COR-L47 (cell line): Measurements from ENCODE around the gene KIF1C.
"Not testable (repeated sequence)": the region's sequence is repeated elsewhere in the genome, so short reads cannot be mapped to it uniquely, and the experiment has no call there.

Experiments used
- DNase-seq: peaks from one replicate; lab custom pipeline; 2025; lab: John Stamatoyannopoulos, UW

The KIF1C gene

GRCh38 chr17:5045496-5045895 lies 47.7 kb downstream of the KIF1C start:
- DNase-seq, result no peak

- no peak for DNase-seq
These were observed 49.7 kb downstream of the KIF1C start for GRCh38 chr17:5047446-5047845.

GRCh38 chr17:5049314-5049841 lies 51.6 kb downstream of the KIF1C start:
- no peak for DNase-seq

GRCh38 chr17:5050278-5050677 lies 52.5 kb downstream of the KIF1C start:
- DNase-seq, result no peak

- no peak for DNase-seq
These were observed 57.8 kb downstream of the KIF1C start for GRCh38 chr17:5055543-5055942.

- DNase-seq, result no peak
These were observed 67.5 kb downstream of the KIF1C start for GRCh38 chr17:5065227-5065744.

- DNase-seq, result no peak
These were observed 70.5 kb downstream of the KIF1C start for GRCh38 chr17:5068236-5068635.

GRCh38 chr17:5069724-5070123 lies 72.0 kb downstream of the KIF1C start:
- DNase-seq, result no peak

GRCh38 chr17:5075472-5075871 lies 77.7 kb downstream of the KIF1C start:
- not testable (repeated sequence) for DNase-seq

GRCh38 chr17:5077275-5077674 lies 79.5 kb downstream of the KIF1C start:
- not testable (repeated sequence) for DNase-seq

GRCh38 chr17:5077781-5078105 lies 80.0 kb downstream of the KIF1C start:
- DNase-seq, result no peak
